DND-41 (cell line): Measurements from ENCODE around the gene HUNK.

ENCODE experiments used
- CTCF ChIP-seq: IDR thresholded peaks from 2 replicates; pipeline ENCODE4 v1.5.1; 2012; ENCODE audit warnings: borderline replicate concordance, low read length, moderate library complexity, mild to moderate bottlenecking; ENCODE audit not compliant: poor library complexity, severe bottlenecking; ENCODE audit errors: extremely low read depth
- EZH2 ChIP-seq: IDR thresholded peaks from 3 replicates; pipeline ENCODE4 v1.6.1; 2012; ENCODE audit warnings: borderline replicate concordance, low read depth, mild to moderate bottlenecking, moderate library complexity, low read length, inconsistent platforms; ENCODE audit not compliant: severe bottlenecking

- TF ChIP-seq CTCF (no peak), EZH2 (no peak)
Observed at GRCh38 chr21:31957631-31958030, 84.8 kb downstream of the HUNK start.
